EL (cell line): Measurements from ENCODE around the gene SMIM8.

Experiments
- DNase-seq: peaks from one replicate; pipeline ENCODE4 v3.0.0-alpha.2; 2016

Gene SMIM8

GRCh38 chr6:87336367-87336766 is 14.0 kb downstream of the SMIM8 start:
- DNase-seq: no peak

GRCh38 chr6:87340230-87340629 is 17.8 kb downstream of the SMIM8 start:
- DNase-seq: no peak

- no peak for DNase-seq
These were observed 18.8 kb downstream of the SMIM8 start for GRCh38 chr6:87341158-87341557.

GRCh38 chr6:87341899-87342298 is 19.5 kb downstream of the SMIM8 start:
- no peak for DNase-seq

GRCh38 chr6:87342829-87343228 is 20.4 kb downstream of the SMIM8 start:
- no peak for DNase-seq

- no peak for DNase-seq
These were observed 22.3 kb downstream of the SMIM8 start, which contains the start of gene C6orf163 for GRCh38 chr6:87344731-87345130. Gene C6orf163 (plus strand): TSS chr6:87344813. CDS start chr6:87345100, 287 bp downstream.

- no peak for DNase-seq
These were observed 24.3 kb downstream of the SMIM8 start for GRCh38 chr6:87346700-87347099.

GRCh38 chr6:87349896-87350295 is 27.5 kb downstream of the SMIM8 start:
- DNase-seq: no peak

- DNase-seq: no peak
These were observed 28.1 kb downstream of the SMIM8 start for GRCh38 chr6:87350516-87350915.

- no peak for DNase-seq
These were observed 29.2 kb downstream of the SMIM8 start for GRCh38 chr6:87351583-87351982.

- no peak for DNase-seq
These were observed 33.8 kb downstream of the SMIM8 start for GRCh38 chr6:87356181-87356580.

- no peak for DNase-seq
These were observed 35.2 kb downstream of the SMIM8 start for GRCh38 chr6:87357479-87358196.

- no peak for DNase-seq
These were observed 42.3 kb downstream of the SMIM8 start for GRCh38 chr6:87364602-87365252.

- peak; percentile 34 for DNase-seq
These were observed 43.9 kb downstream of the SMIM8 start for GRCh38 chr6:87366072-87366827.

- no peak for DNase-seq
These were observed 44.5 kb downstream of the SMIM8 start for GRCh38 chr6:87366899-87367298.

- no peak for DNase-seq
These were observed 51.0 kb downstream of the SMIM8 start for GRCh38 chr6:87373377-87373776.

GRCh38 chr6:87375315-87375714 is 52.9 kb downstream of the SMIM8 start:
- DNase-seq: no peak

- DNase-seq: no peak
These were observed 54.3 kb downstream of the SMIM8 start for GRCh38 chr6:87376643-87377042.

- no peak for DNase-seq
These were observed 56.6 kb downstream of the SMIM8 start for GRCh38 chr6:87378947-87379346.

- no peak for DNase-seq
These were observed 60.5 kb downstream of the SMIM8 start for GRCh38 chr6:87382861-87383260.

- no peak for DNase-seq
These were observed 61.6 kb downstream of the SMIM8 start for GRCh38 chr6:87384038-87384437.

GRCh38 chr6:87384449-87384848 is 62.1 kb downstream of the SMIM8 start:
- no peak for DNase-seq

- peak; percentile 51 for DNase-seq
These were observed 68.9 kb downstream of the SMIM8 start for GRCh38 chr6:87391334-87391733.
